ENCODE data around the gene ERLEC1. TPM values are rescaled to one million over a fixed set of nuclear protein-coding genes. Genes with fewer than 3 reads are reported as not detected.

ERLEC1 gene
- total RNA-seq, 1 experiment from 2014 or later, result 56.8 TPM

- Histone ChIP-seq H2AFZ (ENCODE audit: low read length) (no peak overlapping the region), H3K4me1 (ENCODE audit: insufficient read depth, low read length) (peaks cover 27% of the 10 kb centered on the region), H3K9me2 (replicated peaks; ENCODE audit: low read length) (no peaks in the 10 kb centered on the region), H3K9me3 (ENCODE audit: low read length) (no peaks in the 10 kb centered on the region), H3K27me3 (ENCODE audit: low read length) (no peaks in the 10 kb centered on the region), H3F3A (ENCODE audit: low read length, unreplicated experiment) (no peaks in the 10 kb centered on the region), H3K27ac (ENCODE audit: low read length) (no peak overlapping the region), H3K4me3 (ENCODE audit: low read length) (no peak overlapping the region), H3K36me3 (ENCODE audit: low read depth, low read length) (0 out of 2 replicates have a peak, but pooled peaks cover 3% of the 10 kb centered on the region), H4K20me1 (ENCODE audit: low read length) (no peaks in the 10 kb centered on the region), H3K4me2 (ENCODE audit: low read length) (no peak overlapping the region), H3K79me2 (ENCODE audit: low read length) (peaks cover 29% of the 10 kb centered on the region), H3K9ac (ENCODE audit: low read length) (no peak overlapping the region)
- CTCF ChIA-PET, result no interaction called here
- no TSS peak for BruUV-seq (replicated peaks)
- POLR2A ChIA-PET (ENCODE audit: unreplicated experiment), result no interaction called here
- ATAC-seq (no peak), DNase-seq (no peak)
- intact Hi-C loops (cut with micrococcal nuclease), result no loop called here
- TF ChIP-seq EZH2phosphoT487 (IDR thresholded peaks at IDR 0.05; ENCODE audit: borderline replicate concordance, low read length) (no peak), CTCF (conservative IDR thresholded peaks at IDR 0.05; ENCODE audit: low read depth, low read length) (no peak), EZH2 (IDR thresholded peaks at IDR 0.05; ENCODE audit: low read length, unreplicated experiment) (no peak)
Observed at GRCh38 chr2:53765767-53766166, 21.1 kb upstream of the ERLEC1 start.

- peak within 1 kb of the TSS; percentile 82 for H3K9ac ChIP-seq (ENCODE audit: low read length)
- no peaks in the 10 kb centered on the region for H3F3A ChIP-seq (ENCODE audit: low read length, unreplicated experiment)
- POLR2A ChIA-PET (ENCODE audit: unreplicated experiment), result interaction anchor here (0.6 to 0.7 kb wide), 3 partner anchors 19 to 779 kb away, joined by 4 to 9 read pairs (median 8); partner anchors contain the start of gene ASB3
- H2AFZ ChIP-seq (ENCODE audit: low read length), result peak within 1 kb of the TSS; percentile 94
- no peak for TF ChIP-seq EZH2 (IDR thresholded peaks at IDR 0.05; ENCODE audit: low read length, unreplicated experiment)
- TF ChIP-seq EZH2phosphoT487 (IDR thresholded peaks at IDR 0.05; ENCODE audit: borderline replicate concordance, low read length), result no peak
- no peak; the same call in 1 of the 2 replicates for TF ChIP-seq CTCF (conservative IDR thresholded peaks at IDR 0.05; ENCODE audit: low read depth, low read length)
- CTCF ChIA-PET, result no interaction called here
- DNase-seq, result peak; percentile 87
- 0 out of 2 replicates have a peak, but pooled peaks cover 3% of the 10 kb centered on the region for H3K36me3 ChIP-seq (ENCODE audit: low read depth, low read length)
- peak; percentile 95 for ATAC-seq
- intact Hi-C loops (cut with micrococcal nuclease), result no loop called here
- H4K20me1 ChIP-seq (ENCODE audit: low read length), result no peaks in the 10 kb centered on the region
- H3K9me3 ChIP-seq (ENCODE audit: low read length), result no peaks in the 10 kb centered on the region
- TSS peak; percentile 79 for BruUV-seq (replicated peaks)
- H3K4me1 ChIP-seq (ENCODE audit: insufficient read depth, low read length), result peaks cover 28% of the 10 kb centered on the region
- peak within 1 kb of the TSS; percentile 88 for H3K4me3 ChIP-seq (ENCODE audit: low read length)
- H3K27ac ChIP-seq (ENCODE audit: low read length), result peak within 1 kb of the TSS; percentile 39
- H3K4me2 ChIP-seq (ENCODE audit: low read length), result peak within 1 kb of the TSS; percentile 87
- H3K9me2 ChIP-seq (replicated peaks; ENCODE audit: low read length), result no peaks in the 10 kb centered on the region
- H3K27me3 ChIP-seq (ENCODE audit: low read length), result no peaks in the 10 kb centered on the region
- peaks cover 36% of the 10 kb centered on the region for H3K79me2 ChIP-seq (ENCODE audit: low read length)
Observed at GRCh38 chr2:53767405-53768241, 19.2 kb upstream of the ERLEC1 start, which contains the start of gene CHAC2. Gene CHAC2, plus strand, starts transcription at chr2:53767804. Its CDS starts 83 bp downstream, at chr2:53767887.

DNA sequence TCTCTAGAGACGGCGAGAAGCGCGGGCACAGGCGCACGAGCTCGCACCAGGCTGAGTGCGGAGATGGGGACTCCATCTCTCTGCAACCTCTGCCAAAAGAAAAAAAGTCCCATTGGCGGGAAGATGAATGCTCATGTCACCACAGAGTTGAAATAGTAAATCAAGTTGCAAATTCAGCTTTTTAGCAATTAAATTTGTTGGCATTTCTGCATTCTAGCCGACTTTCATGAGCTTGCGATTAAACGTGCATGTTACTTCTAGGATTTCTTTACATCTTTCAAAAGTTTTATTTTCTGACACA is 18.7 kb upstream of the ERLEC1 start:
- Histone ChIP-seq H3F3A (ENCODE audit: low read length, unreplicated experiment) (no peaks in the 10 kb centered on the region), H3K4me3 (ENCODE audit: low read length) (peak overlapping the region; percentile 88), H3K9me3 (ENCODE audit: low read length) (no peaks in the 10 kb centered on the region), H3K4me1 (ENCODE audit: insufficient read depth, low read length) (peaks cover 28% of the 10 kb centered on the region), H2AFZ (ENCODE audit: low read length) (peak overlapping the region; percentile 94), H3K36me3 (ENCODE audit: low read depth, low read length) (0 out of 2 replicates have a peak, but pooled peaks cover 3% of the 10 kb centered on the region), H3K27me3 (ENCODE audit: low read length) (no peaks in the 10 kb centered on the region), H4K20me1 (ENCODE audit: low read length) (no peaks in the 10 kb centered on the region), H3K79me2 (ENCODE audit: low read length) (peaks cover 40% of the 10 kb centered on the region), H3K4me2 (ENCODE audit: low read length) (peak overlapping the region; percentile 87), H3K9ac (ENCODE audit: low read length) (peak overlapping the region; percentile 82), H3K27ac (ENCODE audit: low read length) (peak overlapping the region; percentile 39), H3K9me2 (replicated peaks; ENCODE audit: low read length) (no peaks in the 10 kb centered on the region)
- no peak for TF ChIP-seq EZH2phosphoT487 (IDR thresholded peaks at IDR 0.05; ENCODE audit: borderline replicate concordance, low read length)
- TF ChIP-seq EZH2 (IDR thresholded peaks at IDR 0.05; ENCODE audit: low read length, unreplicated experiment), result no peak
- TF ChIP-seq CTCF (conservative IDR thresholded peaks at IDR 0.05; ENCODE audit: low read depth, low read length), result no peak
- ATAC-seq (peak; percentile 81), DNase-seq (peak; percentile 58)
- no TSS peak for BruUV-seq (replicated peaks)
- intact Hi-C loops (cut with micrococcal nuclease), result no loop called here
- ChIA-PET POLR2A (ENCODE audit: unreplicated experiment) (no interaction called here), CTCF (no interaction called here)

Measured in PC-3 (cell line).